Stimulated activated CD4-positive, alpha-beta T cell treated with anti-CD3 and anti-CD28 coated beads, Interleukin-4, amount 100 ng/mL, for 24 hours (primary cell): Measurements from ENCODE around the gene NLRP6.
"Not testable (repeated sequence)": the region's sequence is repeated elsewhere in the genome, so short reads cannot be mapped to it uniquely, and the experiment has no call there.

Experiments
- DNase-seq: peaks from one replicate; pipeline ENCODE4 v3.0.0-alpha.2; 2020

NLRP6 gene

DNA sequence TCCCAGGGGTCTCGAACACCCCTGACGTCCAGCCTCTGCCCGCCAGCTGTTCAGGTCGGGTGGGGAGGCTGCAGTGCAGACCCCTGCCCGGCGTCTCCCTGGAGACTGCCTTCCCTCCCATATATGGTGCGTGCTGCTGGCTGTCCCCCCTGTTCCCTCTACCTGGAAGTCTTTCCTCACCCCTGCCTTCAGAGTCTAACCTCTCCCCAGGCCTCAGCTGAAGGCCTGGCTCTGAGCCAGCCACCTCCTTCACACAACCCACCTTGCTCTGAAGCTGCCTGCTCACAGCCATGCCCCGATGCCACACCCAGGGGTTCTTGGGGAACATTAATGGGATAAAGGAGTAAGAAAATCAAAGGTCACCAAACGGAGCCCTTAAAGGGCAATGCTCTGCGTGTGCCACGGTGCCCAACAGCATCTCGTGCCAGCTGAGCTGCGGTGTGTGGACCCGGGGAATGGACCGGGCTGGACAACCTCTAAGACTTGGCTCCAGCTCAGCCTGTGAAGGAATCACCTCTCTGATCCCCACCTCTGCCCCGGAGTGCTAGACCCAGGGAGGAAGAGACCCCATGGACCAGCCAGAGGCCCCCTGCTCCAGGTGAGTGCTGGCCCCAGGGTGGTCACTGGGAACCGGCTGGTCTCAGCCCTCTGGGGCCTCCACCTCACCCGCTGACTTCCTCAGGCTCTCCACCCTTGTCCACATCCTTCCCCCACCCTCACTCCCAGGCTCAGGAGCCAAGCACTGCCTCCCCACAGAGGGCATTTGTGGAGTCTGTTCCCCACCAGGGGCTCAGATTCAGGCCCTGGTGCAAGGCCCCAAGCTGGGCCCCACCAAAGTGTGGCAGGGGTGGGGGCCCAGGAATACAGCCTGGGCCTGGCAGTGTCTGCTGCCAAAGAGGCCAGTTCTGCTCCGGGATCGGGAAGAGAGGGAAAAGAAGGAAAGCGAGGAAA, at the start of gene NLRP6:
NLRP6 (plus strand) TSS at position 407 of the 951 bp plus-strand sequence; CDS start at position 570, 163 bp downstream.
- no peak for DNase-seq

DNA sequence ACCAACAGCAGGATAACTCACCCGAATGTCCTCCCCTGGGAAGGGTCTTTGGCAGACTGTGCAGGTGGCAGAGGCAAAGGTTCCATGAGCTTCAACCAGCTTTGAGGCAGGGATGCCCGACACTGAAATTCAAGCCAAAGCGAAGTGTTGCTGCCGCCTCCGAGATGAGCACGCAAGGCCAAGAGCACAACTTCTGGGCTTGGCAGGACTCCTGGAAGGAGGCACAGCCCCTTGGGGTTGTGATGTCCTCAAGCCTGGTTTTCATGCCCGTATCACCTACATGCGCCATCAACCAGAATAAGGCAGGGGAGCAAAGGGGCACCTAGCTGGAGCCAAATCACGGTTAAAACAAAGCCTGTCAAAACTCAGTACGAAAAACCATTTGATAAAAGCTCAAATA, 47.8 kb upstream of the NLRP6 start:
- DNase-seq, result no peak

DNA sequence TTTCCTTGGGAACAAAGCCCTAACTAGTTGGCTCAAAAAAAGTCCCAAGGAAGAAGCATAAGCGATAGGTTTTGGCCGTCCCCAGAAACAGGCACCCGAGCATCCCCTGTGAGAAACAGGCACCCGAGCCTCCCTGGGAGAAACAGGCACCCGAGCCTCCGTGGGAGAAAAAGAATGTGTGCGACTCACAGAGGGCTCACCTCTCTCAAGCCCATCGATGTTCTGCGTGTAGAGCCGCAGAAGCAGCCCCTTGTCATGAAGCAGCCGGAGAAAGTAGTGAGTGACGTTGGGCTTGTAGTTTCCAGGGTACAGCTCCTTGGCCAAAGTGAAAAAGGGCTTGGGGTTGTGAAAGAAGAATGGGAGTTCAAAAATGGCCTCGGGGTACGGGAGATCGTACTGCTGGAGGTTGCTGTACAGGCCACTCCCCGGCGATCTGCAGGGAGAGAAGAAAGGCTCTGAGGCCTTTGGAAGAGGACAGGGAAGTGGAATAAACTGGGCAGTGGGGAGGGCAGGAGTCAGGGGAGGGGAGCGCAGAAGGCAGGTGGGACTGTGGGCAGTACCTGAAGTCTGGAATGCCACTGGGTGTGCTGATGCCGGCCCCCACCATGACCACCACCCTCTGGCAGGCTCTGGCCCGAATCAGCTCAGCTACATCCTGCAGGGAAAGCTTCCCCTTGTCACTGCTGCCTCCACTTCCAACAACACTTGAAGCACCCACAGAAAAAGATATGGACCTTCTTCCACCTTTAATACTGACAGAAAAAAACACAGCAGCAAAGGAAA, 45.2 kb upstream of the NLRP6 start:
- no peak for DNase-seq

DNA sequence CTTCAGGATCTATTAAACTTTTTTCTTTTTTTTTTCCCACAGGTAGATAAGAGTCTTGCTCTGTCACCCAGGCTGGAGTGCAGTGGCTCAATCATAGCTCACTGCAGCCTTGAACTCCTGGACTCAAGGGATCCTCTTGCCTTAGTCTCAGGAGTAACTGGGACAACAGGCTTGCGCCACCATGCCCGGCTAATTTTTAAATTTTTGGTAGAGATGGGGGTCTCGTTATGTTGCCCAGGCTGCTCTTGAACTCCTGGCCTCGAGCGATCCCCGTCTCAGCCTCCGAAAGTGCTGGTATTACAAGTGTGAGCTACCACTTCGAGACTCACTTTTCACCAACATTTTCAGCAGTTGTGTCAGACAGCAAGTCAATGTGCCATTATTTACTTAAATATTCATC, 43.0 kb upstream of the NLRP6 start:
- DNase-seq, result no peak

DNA sequence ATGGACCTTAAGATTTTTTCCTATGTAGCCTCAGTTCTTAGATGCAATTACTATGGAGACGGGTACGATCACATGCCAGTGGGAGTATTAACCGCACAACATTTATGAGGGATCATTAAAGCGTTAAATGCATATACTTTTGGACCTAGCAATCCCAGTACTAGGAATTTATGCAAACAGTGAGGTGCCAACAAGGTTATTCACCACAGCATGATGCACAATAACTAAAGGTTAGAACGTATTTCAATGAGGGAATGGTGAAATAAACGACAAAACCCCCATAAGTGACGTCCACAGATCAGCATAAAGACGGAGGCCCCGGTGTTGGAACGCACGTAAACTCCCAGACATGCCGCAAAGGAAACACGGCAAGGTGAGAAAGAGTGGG, 42.6 kb upstream of the NLRP6 start:
- peak; percentile 84 for DNase-seq

DNA sequence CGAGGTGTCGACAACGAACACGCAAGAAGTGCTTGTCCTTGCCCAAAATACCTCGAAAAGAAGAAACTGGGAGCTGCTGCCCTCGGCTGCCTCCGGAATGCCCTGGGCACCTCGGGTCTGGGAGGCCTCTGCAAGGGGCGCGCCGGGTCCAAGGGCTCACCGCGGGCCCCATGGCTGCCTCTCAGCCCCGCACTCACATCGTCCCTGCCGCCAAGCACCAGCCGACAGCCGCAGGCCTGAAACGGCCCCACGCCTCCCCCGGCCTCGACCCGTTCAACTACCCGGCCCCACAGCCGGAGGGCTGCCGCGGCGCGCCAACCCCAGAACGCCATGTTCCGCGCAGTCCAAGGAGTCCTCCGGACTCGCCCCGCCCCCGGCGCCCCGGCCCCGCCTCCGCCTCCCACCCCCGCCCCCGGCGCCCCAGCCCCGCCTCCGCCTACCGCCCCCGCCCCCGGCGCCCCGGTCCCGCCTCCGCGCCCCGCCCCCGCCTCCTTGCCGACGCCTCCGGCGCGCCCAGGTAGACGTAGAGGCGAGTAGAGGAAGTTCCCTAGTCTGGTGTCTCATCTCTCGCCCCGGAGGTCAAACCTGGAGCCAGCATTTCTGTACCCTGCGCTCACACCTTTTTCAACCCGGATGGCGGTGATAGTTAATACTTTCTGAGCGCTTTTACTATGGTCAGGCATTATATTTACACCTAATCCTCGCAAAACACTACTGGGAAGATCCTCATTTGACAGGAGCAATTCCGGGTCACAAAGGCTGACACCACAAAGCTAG, 42.0 kb upstream of the NLRP6 start, which contains the start of gene SIRT3:
SIRT3 (minus strand) TSS at position 346 of the 777 bp plus-strand sequence; CDS start at position 332, 14 bp downstream.
- peak; percentile 79 for DNase-seq

DNA sequence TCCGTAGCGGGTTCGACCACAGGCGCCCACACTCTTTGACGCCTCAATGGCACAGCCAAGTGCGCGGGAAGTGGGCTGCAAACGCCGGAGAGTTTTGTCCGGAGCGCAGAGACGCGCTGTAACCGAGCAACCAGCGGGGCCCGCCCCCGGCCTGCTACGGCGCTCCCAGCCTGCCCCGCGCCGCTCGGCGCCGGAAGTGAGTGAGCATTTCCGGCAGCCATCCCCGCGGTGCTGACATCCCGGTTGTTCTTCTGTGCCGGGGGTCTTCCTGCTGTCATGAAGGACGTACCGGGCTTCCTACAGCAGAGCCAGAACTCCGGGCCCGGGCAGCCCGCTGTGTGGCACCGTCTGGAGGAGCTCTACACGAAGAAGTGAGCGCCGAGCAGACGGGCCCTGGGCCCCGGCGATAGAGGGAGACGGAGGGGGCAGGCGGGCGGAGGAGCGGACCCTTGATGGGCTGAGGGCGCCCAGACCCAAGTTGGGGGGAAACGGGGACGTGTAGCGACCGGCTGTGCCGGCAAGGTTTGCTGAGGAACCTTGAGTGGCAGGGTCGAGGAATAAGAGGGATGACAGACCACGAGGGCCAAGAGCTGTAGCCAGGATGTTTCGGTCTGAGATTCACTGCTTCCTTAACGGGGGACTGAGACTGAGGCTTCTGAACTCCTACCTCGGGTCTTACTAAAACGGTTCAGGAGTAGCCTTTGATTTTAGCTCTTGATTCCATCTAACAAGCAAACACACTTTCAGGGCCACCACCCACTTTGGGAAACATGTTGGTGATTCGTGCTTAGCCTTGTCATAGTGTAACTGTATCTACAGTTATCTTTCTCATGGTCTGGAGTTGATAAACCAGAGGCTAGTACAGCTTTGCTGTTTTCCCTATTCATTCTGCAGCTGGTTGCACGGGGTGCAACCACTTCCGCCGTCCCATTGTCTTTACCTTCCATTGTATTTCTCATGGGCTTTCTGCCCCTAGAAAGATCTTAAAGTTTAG, 41.1 kb upstream of the NLRP6 start, which contains the start of gene PSMD13:
PSMD13 (plus strand) TSS at position 203 of the 994 bp plus-strand sequence; CDS start at position 277, 74 bp downstream.
- peak; percentile 92 for DNase-seq

DNA sequence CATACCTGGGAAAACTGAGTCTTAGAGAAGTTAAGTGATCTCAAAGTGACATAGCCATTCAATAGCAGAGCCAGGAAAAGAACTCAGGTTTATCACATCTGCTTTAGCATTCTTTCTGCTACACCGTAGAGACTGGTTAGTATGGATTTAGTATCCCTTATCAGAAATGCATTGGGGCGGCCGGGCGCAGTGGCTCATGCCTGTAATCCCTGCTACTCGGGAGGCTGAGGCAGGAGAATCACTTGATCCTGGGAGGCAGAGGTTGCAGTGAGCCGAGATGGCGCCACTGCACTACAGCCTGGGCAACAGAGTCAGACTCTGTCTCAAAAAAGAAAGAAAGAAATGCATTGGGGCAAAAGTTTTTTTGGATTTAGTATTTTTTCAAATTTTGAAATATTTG, 39.9 kb upstream of the NLRP6 start:
- not testable (repeated sequence) for DNase-seq

DNA sequence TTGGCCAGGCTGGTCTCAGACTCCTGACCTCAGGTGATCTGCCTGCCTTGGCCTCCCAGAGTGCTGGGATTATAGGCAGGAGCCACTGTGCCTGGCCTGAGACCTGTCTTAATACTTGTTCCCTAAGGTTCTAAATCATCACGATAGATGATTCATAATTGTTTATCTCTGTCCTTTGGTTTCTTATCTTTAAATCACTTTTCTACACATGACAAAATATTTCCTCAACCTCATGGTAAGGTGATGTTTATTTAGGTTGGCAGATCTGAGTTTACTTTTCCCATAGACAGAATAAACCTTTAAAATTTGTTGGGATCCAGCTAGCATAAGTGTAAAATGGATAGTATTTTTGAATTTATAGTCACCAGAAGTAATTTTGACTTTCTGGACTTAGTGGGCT, 37.9 kb upstream of the NLRP6 start:
- DNase-seq, result no peak

DNA sequence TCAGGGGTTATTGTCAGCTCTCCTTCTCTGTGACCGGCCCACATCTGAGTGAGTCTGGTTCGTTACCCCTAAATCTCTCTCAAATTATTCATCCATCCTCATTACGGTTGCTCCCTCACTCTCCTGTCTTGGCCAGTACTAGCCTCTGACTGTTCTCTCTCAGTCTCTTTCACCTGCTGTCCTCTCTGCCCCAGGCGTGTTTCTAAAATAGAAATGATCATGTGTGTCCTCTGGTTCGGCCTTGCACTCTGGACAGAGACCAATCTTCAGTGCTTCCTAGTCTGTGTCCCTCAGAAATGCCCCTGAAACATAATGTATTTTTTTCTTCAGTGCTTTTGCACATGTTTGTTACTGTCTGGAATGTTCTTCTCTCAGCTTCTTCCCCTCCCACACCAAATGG, 36.6 kb upstream of the NLRP6 start:
- no peak for DNase-seq

DNA sequence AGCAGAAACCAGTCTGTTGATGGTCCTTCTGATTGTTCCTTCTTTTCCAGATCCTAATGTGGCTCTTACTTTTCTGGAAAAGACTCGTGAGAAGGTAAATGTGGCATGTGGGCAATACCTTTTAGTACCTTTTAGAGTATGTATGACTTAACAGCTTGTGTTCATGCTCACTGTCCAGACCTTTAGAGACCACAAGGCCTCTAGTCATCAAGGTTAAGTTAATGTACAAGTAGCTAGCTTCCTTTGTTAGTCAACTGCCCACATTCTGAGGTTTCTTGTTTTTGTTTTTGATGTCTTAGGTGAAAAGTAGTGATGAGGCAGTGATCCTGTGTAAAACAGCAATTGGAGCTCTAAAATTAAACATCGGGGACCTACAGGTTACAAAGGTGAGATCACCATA, 33.8 kb upstream of the NLRP6 start:
- no peak for DNase-seq

DNA sequence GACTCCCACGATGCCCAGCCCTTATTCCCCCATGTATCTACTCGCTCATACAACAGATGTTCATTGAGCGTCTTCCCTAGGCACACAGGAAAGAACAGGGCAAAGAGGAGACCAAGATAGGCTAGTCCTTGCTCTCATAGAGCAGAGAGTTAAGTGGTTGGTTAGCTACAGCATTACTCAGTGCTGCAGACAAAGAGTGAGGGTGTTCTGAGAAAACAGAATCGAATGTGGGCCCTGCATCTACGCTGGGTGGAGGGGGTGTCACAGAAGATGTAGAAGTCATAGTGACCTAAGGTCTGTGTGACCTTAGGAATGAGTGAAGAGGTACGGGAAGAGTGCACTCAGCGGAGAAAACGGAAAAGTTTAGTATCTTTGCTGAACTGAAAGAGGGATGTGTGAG, 29.1 kb upstream of the NLRP6 start:
- DNase-seq, result no peak

DNA sequence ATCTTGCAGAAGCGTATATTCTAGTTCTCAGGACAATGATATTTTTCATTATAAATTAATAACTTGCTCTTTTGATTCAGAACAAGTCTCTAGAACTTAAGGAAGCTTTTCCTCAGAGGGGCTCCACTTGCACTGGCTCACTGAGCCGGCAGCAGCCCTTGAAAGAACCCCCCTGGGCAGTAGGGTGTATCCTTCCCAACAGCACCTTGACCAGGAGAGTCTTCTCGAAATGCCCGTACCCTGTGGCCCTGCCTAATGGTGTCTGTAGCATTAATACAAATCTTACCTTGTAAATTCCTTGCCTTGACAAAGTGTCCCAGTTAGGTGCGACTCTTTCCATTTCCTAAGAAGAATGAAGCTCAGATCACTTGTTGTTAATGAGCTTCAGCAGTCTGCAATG, 27.9 kb upstream of the NLRP6 start:
- no peak for DNase-seq

DNA sequence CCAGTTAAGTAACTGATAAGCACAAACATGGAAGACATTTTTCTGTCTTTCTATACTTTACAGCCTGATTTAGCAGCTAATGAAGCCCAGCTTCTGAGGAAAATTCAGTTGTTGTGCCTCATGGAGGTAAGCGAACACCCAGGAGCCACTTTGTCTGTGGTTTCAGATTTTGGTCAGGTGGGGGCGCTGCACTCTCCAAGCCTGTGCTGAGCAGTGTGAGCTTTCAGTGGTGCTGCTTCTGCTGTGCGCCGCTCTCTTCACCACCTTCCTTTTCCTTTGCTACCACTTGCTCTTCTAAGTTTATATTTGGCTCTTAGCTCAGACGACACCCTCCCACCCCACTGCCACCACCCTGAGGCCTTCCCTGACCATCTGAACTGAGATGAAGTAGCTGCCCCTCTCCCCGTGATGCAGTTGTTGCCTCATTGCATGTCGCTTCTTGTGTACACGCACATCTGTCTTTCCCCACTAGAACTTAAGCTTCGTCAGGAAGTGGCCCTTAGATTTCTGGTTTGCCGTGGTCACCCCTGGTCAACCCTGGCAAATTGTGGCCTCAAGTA, 27.4 kb upstream of the NLRP6 start:
- DNase-seq, result peak; percentile 82

DNA sequence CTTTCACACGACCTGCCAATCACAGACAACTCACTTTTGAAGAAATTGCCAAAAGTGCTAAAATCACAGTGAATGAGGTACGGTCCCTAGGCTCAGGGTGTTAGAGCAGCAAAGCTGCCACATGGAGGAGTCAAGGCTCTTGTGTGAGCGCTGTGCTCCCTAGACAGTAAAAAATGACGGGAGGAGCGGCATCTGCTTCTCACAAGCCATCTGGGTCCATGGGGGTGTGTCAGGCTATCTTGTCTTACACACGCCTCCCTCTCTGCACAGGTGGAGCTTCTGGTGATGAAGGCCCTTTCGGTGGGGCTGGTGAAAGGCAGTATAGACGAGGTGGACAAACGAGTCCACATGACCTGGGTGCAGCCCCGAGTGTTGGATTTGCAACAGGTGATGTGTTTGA, 26.7 kb upstream of the NLRP6 start:
- DNase-seq, result no peak

DNA sequence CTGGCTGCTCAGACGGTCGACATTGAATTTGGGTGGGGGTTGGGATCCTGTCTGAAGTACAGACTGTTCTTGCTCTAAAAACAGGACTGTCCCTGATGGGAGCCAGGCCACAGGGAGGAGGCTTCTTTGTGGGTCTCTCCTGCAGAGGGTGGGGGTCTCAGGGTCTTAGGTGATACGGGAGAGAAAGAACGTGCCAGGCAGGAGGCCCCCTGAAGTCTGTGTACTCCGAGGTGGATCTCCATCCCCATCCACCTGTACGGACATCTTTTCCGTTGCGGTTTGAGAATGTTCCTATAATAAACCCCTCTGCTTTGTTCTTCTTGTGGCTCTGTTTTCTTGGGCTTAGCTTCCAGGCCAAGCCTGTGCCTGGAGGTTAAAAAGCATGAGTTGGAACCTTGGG, 25.5 kb upstream of the NLRP6 start:
- no peak for DNase-seq

DNA sequence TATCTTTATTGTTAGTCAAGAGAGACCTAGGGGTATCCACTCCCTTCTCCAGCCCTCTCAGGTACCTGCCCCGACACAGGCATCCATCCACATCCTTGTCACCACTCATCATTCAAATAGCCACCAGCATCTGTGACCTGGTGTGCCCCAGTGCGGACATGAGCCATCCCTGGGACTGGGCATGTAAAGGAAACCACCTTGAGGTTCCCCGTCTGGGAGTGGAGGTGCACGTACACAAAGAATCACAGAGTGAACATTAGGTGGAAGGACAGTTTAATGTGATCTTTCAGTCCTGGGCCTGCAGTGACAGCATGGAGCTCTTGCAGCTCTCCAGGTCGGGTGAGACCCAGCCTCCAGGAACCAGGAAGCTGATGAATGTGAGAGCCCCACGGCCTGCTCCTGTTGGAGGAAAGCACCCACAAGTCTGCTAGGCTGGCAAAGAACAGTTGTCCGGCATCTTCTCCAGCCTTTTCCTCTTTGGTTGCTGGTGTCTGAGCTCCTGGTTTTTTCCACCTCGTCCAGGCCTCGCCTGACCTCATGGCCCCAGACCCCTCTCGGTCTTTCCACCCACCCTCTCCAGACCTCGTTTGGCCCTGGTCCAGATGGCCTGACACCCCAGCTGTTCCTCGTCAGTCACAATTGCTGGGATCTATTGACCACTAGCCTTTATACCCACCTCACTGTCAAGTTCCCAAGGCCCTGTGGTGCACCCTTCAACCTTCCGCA, 24.9 kb upstream of the NLRP6 start:
- no peak for DNase-seq

DNA sequence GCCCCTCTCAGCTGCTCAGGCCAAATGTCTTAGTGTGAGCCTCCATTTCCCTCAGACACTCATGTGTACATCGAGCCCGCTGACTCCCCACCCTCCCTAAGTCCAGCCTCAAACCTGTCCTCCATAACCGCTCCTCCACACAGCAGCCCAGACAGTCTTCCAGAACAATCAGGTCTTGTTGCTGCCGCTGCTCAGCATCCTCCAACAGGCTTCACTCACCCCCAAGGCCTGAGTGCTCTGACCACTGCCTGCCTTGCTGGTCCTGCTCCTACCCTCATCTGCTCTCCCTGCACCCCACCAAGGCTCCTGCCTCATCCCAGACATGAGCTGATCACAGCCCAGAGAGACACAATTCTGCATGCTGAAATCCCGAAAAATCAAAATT, 24.3 kb upstream of the NLRP6 start:
- DNase-seq, result no peak

DNA sequence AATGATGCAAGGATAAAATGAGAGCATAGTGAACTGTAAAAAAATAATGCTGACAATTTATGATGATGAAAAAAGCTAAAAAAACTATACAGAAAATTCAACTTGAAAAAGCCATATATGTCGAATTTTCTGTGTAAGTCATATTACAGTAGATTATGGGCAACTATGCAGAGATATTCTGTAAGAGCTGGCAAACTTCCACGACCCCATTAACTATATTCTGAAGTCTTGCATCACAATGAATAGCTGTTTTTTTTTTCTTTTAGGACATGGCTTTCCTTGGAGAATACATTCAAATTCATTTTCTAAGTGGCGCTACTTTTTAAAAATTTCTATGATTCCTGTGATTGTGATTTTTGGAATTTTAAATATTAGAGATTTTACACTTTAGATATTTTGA, 23.0 kb upstream of the NLRP6 start:
- DNase-seq, result no peak

DNA sequence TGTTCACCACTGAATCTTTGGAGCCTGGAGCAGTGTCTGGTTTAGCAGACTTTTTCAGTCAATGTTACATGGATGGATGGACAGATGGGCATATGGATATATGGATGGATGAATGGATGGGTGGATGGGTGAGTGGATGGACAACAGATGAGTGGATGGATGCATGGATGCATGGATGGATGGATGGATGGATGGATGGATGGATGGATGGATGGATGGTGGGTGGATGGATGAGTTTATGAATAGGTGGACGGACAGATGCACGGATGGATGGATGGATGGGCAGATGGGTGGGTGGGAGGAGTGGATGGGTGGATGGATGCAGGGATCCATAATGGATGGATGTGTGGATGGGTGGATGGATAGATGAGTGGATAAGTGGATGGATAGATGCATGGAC, 22.4 kb upstream of the NLRP6 start:
- DNase-seq, result no peak
